Activated T-helper 1 cell treated with Interleukin-2 at 50 U/mL for 16 hours (primary cell): Measurements from ENCODE around the gene TBC1D16.

Experiments
- DNase-seq: peaks from one replicate; pipeline ENCODE4 v3.0.0-alpha.2; 2020; ENCODE audit warnings: low read depth

TBC1D16 gene

DNA sequence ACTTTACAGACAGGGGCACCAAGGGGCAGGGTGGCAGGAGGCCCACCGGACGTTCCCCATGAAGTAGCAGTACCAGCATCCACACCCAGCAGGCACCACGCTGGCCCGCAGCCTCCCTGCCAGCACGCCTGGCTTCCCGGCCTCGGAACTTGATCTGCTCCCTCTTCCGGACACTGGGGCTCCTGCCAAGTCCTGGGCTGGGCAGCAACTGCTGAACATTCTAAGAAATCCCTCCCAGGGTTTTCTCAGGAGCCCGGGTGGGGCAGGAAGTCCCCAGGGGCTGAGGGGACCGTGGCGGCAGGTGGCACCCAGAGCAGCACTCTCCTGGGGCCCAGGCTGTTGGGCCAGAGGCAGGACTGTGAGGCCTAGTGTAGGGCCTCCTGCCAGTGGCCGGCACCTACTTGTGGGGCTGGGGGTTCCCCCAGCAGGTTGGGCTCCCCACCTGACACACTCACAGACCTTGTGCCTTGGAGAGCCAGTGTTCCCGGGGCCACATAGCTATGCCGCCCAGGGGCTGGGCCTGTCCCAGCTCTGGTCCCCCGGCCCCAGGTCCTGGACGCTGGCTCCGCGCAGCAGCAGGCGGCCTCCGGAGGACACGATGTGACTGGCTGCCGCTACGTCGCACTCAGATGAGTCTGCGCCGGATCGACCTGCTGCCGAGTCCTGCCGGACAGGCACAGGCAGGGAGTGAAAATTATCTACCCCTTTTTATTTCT lies 110.3 kb downstream of the TBC1D16 start:
- no peak for DNase-seq

DNA sequence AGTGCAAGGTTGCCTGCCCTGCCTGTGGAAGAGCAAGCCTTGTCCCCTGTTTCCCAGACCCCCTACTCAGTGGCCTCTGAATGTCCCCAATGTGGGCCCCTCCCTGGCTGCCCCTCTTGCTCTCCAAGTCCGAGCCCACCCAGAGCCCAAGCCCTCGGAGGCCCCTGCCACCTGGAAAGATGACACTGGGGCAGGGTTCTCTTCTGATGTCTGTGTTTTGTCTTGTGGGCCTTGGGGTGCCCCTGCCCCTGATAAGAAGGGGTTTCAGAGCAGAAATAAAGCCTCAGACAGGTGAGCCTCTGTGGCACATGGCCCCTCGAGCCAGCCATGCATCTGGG lies 111.1 kb downstream of the TBC1D16 start:
- no peak for DNase-seq

DNA sequence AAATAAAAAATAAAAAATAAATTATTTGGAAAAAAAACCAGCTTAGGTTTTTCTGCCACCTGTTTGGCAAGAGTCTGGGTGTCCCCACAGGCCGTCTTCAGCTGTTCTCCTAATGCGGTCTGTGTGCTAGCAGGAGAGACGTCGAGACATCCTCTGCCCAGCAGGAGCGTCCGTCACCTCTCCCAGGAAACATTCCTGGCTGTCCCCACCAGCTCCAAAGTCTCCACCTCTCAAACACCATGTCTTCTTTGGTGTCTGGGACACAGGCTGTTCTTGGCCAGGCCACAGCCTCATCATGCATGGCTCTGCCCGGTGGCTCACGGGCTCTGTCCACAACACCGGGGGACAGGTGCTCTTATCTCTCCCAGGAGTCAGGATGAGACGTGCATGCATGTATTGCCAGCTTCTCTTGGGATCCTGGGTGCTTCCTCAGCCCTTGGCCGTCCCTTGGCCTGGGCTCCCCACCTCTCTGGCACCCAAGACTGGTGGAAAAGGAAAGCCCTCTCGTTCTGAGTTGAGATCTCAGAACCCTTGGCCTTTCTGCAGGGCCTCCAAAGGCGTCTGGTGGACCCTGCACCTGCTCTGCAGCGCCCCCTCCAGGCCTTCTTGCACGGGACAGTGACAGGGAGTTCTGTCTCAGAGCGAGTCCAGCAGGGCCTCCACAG lies 111.6 kb downstream of the TBC1D16 start:
- no peak for DNase-seq

DNA sequence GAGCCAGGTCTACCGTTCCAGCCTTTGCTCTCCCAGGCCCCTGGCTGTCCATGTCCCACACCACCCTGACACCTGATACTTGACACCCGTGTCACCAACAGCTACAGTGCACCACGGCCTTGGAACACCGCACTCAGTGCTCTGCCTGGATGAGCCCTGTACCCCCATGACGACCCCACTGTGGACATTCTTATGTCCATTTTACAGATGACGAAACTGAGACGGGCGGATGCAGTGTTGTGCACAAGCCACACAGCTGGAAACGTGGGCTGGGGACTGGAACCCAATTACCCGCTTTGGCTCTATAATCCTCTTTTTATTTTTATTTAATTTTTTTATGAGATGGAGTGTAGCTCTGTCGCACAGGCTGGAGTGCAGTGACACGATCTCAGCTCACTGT lies 112.9 kb downstream of the TBC1D16 start:
- DNase-seq = no peak

DNA sequence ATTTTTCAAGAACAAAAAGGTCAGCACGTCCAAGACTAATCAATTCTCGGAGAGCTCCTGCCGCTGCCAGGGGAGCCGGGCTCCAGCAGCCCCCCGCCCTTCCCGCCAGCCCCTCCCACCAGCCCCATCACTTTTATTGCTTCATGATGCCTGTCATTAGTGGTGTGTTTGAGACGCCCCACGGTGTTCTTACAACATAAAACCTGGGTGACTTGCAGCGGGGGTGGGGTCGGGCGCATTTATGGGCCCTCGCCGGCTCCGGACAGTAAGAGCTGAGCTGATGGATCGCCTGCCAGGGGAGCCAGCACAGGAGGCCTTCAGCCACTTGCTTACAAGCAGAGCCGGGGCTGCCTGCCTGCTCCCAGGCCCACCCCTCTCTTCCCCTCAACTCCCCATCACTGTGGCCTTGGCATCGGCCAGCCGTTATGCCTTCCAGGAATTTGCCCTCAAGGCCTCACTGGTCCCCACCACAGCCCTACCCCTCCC lies 113.5 kb downstream of the TBC1D16 start:
- DNase-seq = no peak

DNA sequence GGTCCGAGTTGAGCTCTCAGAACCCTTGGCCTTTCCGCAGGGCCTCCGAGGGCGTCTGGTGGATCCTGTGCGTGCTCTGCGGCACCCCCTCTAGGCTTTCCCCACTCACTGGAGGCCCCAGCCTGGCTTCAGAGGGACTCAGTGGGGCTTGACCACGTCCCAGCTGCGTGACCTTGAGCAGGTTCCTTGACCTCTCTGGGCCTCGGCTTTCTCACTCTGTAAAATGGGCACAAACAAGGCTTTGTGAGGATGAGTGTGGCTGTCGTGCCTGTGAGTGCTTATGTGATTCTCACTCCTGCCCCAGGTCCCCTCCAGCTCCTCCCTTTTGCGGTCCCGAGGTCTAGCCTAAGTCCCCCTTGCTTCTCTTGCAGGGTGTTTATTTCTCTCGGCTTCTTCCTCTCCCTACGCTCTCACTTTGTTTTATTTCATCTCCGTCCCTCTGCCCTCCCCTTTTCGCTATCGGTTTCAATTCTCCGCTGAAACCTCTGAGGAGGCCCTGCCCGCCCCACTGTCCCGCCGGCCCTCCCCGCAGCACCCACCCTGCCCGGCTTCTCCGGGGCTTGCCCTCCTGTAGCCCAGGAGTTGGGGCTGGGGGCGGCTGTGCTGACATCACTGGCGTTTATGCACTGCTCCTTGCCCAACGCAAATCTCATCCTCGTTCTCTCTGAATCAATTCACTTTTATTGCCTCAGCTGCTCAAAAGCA lies 114.1 kb downstream of the TBC1D16 start:
- no peak for DNase-seq

DNA sequence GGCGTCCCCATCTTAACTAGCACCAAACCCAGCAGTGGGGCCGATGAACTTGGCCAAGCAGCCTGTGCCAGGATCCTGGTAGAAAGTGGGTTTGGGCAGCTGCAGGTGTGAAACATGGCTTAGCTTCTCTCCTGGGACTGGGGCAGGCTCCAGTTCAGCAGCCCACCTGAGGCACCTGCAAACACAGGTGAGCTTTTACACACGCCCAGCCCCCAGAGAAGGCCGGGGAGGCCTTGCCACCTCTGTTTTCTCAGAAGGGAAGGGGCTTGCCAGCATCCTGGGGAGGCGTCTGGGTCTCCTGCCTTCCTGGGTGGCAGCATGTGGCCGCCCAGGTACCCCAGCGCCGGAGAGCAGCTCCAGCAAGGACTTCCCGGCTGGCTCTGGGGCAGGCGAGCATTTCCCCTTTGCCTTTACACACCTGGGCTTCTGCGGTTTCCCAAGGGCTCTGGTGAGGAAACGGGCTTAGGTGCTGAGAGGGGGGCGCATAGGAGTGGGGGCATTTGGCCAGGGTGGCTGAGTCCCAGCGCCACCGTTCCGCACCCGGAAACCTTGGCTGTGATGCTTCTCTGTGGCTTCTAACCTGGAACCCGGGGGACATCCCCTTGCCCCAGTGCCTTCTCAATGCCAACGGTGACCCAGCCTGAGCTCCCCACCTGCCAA lies 114.8 kb downstream of the TBC1D16 start:
- DNase-seq = no peak

DNA sequence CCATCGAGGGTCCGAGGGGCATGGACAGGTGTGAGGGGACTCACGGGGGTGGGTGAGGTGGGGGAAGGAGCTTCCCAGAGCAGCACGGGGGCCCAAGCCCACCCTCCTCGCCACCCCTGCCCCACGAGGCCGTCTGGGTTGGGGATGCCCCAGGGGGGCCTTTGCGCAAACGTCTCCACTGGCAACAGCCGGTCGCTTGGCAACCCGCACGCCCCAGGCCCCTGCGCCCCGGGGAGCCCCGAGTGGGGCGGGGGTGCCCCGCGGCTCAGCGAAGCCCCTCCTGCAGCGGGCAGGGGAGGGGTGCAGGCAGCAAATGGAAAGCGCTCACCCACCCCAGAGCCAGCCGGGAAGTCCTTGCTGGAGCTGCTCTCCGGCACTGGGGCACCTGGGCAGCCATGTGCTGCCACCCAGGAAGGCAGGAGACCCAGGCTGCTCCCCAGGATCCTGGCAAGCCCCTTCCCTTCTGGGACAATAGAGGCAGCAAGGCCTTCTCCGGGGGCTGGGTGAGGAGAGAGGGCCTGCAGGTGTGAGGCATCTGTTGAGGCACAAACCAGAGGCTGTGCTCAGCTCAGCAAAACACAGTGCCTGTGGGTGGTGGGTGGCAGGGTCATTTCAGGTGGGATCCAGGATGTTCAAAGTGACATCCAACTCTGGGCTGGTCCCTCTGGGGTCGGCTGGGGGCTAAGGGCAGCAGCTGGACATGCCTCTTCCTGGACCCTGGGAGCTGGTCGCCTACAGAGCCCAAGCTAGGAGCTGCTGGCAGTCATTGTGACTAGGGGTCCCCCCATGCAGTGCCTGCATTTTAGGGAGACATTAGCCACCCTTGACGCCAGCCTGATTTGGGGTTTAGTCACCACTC lies 115.6 kb downstream of the TBC1D16 start:
- DNase-seq = no peak

DNA sequence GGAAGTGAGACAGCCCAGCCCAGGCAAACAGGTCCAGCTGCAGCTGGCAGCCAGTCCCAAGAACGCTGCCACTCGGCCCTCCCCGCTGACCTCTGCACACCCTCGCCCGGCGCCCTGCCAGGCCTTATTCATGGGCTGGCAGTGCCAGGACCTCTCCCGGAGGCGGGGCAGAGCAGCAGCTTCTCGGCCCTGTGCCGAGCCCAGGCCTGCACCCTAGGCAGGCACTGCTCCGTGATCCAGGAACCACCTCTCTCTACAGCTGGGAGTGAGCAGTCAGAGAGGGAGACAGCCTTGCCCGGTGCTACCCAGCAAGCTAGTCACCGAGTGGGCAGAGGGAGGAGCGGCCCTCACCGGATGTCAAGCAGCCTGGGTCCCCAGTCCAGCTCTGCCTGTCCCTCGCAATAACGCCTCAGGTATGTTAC lies 116.5 kb downstream of the TBC1D16 start:
- DNase-seq = no peak

DNA sequence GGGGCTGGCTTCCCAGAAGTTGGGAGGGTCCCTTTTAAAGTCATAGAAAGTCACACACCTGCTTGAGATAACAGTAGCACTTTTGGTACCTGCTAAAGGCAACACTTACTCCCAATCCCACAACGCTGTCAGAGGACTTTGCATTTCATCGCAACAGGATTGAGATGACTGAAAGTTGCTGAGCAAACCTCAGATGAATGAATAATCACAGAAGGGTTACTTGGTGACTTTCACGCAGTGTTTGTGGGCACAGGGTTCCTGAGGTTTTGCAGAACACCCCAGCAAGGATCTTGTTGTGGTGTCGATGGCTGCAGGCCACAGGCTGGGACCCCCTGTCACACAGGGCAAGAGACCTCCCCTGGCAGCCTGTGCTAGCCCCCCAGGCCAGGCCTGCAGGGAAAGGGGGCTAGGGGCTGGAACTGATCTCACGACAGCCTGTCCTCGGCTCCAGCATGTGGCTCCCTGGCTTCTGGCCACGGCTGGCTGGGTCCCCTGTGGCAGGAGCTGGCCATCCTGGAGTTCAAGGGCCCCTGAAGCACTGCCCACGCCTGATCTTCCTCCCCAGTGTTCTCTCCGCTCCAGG lies 117.0 kb downstream of the TBC1D16 start:
- DNase-seq = no peak

DNA sequence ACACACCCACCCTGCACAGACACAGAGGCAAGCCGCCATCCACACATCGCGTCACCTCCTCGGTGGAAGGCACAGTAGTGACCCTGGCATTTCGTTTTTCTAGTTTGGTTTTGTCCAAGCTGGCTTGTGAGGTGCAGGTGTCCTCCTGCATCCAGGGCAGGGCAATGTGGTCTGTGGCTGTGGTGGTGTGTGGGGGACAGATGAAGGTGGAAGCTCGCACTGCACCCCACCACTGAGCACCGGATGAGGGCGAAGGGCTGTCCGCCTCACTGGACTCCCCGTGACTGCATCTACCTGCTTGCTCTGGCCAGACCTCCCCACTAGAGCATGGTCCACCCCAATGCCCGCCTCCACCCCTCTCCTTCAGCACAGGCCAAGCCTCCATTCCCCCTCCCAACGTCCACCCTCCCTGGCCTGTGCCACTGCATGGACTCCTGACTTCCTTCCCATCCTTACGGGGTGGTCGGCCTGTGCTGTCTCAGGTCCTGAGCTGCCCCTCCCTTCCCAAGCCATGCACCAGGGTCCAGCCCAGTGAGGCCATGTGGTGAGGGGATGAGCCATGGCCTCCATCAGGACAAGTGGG lies 117.7 kb downstream of the TBC1D16 start:
- DNase-seq = no peak

DNA sequence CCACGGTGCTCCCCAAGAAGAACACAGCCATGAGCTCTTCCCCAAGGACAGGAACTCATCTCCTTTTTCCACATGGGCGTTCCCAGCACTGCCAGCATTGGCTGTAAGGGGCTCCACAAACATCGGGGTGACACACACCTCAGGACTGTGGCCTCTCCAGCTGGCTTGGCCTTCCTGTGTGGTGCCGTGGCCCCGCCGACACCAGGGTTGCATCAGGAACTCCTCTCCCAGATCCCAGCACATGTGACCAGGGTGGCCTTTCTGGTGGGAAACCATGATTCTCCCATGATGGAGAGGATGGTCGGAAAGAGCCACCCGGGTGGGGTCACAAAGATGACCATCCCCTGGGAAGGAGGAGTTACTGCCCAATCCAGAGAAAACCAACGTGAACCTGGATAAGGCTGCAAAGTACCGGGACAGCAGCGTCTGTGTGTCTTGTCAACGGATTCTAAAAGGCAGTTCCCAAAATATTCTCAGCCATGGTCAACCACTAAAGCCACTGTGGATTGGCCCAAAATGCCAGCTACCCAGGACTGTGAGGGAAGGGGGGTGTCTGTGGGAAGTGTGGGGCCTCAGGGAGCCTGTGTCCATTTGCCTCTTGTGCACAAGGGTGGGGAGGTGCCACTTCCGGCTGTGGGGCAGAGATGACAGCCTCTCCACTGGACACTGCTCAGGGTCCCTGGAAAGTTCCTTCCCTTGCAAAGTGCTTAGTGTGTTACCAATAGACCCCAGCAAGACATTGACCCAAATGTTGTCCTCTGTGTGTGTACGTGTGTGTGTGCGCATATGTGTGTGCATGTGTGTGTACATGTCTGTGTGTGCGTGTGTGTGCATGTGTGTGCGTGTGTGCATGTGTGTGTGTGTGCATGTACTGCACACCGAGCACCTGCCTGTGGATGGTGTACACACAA lies 118.4 kb downstream of the TBC1D16 start:
- DNase-seq = no peak

DNA sequence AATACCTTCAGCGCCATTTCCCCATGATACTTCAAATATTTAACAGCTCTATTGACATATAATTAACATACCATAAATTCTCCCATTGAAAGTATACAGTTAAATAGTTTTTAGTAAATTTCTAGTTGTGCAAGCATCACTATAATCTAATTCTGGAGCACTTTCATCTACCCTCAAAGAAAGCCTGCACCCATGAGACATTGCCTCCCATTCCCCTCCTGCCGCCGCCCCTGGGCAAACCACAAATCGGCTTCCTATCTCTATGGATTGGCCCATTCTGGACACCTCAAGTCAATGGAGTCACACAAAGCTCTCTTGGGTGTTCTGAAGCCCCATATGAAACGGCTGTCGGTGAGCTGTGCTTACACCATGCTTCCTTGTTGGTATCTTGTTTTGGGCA lies 119.2 kb downstream of the TBC1D16 start:
- DNase-seq = no peak

DNA sequence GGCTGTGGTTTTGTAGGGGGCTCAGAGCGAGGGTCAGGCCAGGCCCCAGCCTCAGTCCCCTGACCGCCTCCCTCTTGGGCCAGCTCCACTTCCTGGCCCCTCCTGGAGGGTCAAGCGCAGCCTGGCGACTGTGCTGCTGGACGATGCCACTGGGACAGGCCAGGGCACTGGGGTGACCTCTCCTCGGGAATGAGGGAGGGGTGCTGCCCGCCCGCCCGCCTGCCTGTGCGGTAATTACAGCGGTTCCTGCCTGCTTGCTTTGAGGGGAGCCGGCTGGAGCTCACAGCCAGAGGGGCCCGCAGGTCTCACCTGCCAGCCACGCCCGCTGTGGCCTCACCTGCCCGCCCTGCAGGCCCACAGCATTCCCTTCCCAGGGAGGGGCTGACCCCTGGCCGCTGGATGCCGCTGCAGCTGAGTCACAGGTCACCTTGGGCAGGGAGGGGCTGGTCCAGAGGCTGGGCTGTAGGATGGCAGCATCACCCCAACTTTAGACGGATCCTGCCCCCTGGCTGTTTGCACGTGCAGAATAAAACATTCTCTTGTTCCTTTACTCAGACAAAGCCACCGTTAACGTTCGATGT lies 119.7 kb downstream of the TBC1D16 start:
- DNase-seq = no peak

DNA sequence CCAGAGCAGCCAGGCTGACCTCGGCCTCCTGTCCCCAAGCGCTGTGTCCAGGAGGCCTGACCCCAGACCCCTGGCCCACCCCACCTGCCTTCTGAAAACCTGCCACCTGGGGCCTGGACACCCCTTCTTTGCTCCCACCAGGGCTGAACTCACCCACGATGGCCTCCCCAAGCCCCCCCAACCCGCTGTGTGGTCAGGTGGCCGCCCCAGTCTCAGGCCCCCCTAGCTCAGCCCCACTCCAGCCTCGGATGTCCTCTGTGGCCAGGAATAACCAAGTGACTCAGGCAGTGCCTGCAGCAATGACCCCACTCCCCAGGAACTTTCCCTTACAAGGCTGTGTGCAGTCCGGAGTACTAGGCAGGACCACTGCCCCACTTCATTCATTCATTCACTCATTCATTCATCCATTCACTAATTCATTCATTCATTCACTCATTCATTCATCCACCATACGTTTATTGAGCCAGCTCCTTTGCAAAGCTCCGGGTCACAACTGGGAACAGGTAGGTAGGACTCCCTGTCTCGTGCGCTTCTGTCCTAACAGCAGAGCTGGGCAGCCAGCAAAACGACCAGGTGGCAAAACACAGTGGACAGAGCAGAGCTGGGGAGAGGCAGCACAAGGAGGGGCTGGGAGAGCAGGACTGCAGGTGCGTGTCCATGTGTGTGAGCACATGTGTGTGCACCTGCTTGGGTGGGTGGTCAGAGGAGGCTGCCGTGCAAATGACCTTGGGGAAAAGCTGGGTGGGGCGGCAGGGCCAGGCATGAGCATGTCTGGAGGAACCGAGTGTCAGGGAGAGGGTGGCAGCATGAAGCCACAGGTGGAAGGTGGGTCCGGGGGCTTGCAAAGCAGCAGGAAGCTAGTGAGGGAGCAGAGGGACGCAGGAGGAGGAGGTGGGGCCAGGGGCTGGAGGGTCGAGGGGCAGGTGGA lies 120.6 kb downstream of the TBC1D16 start:
- DNase-seq = no peak

DNA sequence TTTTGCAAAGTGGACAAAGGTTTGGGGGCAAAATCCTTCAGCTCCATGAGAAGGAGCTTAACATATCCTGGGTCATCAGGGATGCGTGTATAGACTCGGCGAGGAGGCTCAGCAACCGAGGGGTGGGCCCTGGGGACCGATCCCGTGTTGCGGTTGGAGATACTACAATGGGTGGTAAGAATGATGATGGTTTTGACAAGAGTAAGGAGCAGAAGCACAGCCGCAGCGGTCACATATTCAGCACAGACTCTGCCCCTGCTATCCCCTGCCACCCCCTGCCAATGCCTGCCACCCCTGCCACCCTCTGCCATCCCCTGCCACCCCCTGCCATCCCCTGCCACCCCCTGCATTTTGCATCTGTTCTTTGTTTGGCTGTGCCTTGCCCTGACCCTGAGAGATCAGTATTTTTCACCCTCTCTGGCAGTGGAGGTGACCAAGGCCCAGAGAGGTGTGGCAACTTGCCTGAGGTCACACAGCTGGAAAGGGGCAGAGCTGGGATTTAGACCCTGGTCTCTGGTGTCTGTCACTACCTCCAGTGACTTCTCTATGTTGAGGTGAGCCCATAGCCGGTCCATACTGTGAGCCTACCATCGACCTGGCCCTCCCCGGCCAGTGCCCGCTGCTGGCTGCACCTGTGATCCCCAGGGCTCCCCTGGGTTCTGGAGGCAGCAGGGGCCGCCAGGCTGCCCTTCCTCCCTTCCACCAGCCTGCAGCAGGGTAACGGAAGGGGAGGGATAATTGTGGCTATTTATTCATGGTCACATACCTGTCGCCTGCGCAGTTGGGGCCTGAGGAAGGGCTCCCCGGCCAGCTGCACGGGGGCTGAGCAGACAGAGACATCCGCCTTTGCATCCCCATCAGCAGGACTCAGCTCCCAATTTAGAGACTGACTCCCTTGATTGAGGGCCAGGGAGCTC lies 121.5 kb downstream of the TBC1D16 start:
- no peak for DNase-seq

DNA sequence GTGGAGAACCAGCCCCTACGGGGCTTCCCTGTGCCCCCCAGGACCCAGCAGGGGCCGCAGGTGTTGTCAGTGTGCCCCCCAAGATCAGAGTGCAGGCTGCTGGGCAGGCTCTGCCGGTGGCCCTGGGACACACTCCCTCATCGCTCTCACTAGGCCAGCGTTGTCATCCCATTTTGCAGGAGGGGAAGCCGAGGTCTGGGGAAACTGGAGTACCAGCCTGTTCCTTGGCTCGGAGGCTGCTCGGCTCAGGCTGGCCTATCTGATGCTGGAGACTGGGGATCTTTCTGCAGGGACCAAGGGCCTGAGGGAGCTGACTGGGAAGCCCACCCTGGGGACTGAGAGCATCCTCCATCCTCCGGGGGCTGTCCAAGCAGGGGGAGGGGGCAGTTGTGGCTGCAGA lies 122.2 kb downstream of the TBC1D16 start:
- no peak for DNase-seq
